Fibroblast of lung (primary cell): ENCODE data around the gene UGDH.

Source experiments
- EZH2 ChIP-seq: IDR thresholded peaks from 2 replicates; pipeline ENCODE4 v1.5.1; 2012; ENCODE audit warnings: low read length, control low read depth, mild to moderate bottlenecking; ENCODE audit errors: missing control alignments
- TF ChIP-seq, protein P1 (sequence below), 2 donors: IDR thresholded peaks in 1 of 2; conservative IDR thresholded peaks in 1 of 2; 1 replicate in 1 of 2; 2 replicates in 1 of 2; pipeline ENCODE4 v1.5.1; 2011 to 2012; ENCODE audit warnings: low read length in 2 of 2, control low read depth in 1 of 2, inconsistent platforms in 1 of 2, low read depth in 1 of 2, mild to moderate bottlenecking in 1 of 2

DNA sequence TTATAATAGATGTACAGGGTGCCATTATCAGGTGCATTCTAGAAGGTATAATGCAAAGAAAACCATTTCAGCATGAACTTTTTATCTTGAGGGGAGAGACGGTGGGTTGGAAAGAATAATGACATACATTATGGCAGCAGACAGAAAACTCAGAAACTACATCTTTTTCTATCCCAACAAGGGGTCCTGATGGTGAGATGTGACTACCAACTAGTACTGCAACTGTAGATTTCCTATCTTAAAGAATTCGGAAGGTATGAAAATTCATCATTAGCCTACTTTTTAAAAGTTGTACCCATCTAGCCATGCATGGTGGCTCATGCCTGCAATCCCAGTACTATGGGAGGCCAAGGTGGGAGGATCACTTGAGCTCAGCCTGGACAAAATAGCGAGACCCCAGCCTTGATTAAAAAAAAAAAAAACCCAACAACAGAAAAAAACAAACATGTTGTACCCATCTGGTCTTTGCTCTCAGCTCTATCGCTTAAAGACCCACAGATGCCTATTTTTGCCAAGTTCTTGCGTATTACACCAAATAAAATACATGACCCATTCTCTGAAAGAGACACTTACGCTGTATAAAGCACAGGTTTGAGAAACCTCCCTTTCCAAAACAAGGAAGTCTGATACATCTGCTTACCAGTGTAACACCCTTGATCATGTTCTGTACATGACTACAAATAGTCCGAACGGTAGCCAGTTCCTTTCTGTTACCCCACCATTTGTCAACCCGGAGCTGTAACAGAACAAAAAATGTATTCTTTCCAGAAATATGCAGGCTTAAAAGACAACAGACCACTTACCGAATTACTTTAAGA, 70.1 kb downstream of the UGDH start:
- TF ChIP-seq, protein P1, sequence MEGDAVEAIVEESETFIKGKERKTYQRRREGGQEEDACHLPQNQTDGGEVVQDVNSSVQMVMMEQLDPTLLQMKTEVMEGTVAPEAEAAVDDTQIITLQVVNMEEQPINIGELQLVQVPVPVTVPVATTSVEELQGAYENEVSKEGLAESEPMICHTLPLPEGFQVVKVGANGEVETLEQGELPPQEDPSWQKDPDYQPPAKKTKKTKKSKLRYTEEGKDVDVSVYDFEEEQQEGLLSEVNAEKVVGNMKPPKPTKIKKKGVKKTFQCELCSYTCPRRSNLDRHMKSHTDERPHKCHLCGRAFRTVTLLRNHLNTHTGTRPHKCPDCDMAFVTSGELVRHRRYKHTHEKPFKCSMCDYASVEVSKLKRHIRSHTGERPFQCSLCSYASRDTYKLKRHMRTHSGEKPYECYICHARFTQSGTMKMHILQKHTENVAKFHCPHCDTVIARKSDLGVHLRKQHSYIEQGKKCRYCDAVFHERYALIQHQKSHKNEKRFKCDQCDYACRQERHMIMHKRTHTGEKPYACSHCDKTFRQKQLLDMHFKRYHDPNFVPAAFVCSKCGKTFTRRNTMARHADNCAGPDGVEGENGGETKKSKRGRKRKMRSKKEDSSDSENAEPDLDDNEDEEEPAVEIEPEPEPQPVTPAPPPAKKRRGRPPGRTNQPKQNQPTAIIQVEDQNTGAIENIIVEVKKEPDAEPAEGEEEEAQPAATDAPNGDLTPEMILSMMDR (conservative IDR thresholded peaks at IDR 0.05 in 1 of 2, IDR thresholded peaks at IDR 0.05 in 1 of 2; ENCODE audit: low read depth in 1 of 2, low read length in 2 of 2): no peak
- no peak for TF ChIP-seq EZH2
